Measurements from ENCODE around the gene SNAI1.
"Not testable (repeated sequence)": the region's sequence is repeated elsewhere in the genome, so short reads cannot be mapped to it uniquely, and the experiment has no call there.

The SNAI1 gene

GRCh38 chr20:49987015-49987867 lies 4.5 kb downstream of the SNAI1 start:
- no peak for DNase-seq

- DNase-seq, result no peak
Observed at GRCh38 chr20:49987868-49988690, 5.3 kb downstream of the SNAI1 start.

GRCh38 chr20:49989234-49990065 lies 6.7 kb downstream of the SNAI1 start:
- no peak for DNase-seq

DNA sequence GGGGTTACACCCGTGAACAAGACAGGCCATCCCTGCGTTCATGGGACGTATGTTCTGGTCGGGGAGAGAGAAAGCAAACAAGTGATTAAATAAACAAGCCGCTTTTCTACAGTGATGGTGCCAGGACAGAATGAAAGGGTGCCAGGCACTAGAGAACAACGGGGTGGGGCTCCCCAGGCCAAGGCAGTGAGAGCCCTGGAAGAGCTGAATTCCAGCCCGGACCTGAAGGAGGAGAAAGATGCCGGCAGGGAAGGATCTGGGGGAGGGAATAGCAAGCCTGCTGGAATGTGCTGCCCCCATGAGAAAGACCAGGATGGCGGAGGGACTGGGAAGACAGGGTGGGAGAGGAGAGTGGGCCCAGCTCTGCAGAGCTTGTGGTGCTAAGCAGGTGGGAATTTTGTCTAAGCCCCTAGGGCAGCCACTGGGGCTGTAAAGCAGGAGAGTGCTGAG lies 7.5 kb downstream of the SNAI1 start:
- DNase-seq, result no peak

DNA sequence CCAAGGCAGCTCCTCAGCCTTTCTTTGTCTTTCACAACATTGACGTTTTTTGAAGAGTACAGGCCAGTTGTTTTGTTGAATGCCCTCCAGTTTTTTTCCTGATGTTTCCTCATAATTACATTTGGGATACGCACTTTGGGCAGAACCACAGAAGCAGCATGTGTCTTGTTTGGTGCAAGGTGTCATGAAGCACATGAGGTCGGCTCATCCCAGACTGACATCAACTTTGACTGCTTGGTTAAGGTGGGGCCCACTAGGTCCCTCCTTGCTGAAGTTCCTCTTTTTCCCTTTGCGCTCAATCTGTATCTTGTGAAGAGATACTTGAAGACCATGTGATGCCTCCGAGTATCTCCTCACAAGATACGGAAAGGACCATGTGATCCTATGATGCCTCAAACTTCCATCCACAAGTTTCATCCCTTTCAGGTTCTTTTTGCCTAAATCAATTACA lies 10.5 kb downstream of the SNAI1 start:
- DNase-seq, result no peak

- no peak for DNase-seq
Observed at GRCh38 chr20:49995586-49995985, 12.8 kb downstream of the SNAI1 start.

DNA sequence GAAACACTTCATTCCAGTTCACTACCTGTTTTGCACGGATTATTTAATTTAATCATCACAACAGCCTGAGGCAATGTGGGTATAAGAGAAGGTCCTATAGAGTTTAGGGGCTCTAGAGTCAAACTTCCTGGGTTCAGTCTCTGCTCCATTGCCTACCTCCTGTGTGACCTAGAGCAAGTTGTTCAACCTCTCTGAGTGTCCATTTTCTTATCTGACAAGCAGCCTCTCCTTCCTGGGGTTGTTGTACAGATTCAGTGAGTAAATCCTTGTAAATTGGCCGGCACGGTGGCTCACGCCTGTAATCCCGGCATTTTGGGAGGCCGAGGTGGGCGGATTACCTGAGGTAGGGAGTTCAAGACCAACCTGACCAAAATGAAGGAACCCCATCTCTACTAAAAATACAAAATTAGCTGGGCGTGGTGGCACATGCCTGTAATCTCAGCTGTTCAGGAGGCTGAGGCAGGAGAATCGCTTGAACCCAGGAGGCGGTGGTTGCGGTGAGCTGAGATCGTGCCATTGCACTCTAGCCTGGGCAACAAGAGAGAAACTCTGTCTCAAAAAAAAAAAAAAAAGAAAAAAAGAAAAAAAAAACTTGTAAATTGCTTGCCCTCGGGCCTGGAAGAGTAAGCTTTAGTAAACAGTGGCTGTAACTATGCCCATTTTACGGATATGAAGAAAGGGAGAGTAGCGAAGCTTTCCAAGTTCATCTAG lies 15.9 kb downstream of the SNAI1 start:
- DNase-seq, result not testable (repeated sequence)

- DNase-seq, result peak; percentile 53
Observed at GRCh38 chr20:49999329-49999728, 16.5 kb downstream of the SNAI1 start.

- not testable (repeated sequence) for DNase-seq
Observed at GRCh38 chr20:50000548-50001222, 17.9 kb downstream of the SNAI1 start.

DNA sequence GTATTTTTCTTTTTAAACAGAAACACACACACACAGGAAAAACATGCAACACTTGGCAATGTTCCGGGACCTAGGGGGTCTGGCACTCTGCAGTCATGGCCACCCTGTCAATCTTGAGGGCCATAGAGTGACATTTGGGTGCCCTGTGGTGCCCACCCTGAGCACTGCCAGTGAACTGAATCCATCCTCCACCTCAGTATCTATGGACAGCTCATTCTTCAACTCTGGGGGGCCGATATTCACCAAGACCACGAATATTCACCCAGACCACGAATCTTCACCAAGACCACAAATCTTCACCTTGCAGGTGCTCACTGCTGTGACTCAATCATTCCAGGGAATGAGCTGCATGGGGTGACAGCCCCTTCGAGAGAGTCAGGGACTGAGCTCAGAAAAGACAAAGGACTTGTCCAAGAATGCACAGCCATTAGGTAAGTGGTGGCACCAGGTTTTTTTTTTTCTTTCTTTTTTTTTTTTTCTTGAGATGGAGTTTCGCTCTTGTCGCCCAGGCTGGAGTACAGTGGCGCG lies 19.1 kb downstream of the SNAI1 start:
- no peak for DNase-seq

DNA sequence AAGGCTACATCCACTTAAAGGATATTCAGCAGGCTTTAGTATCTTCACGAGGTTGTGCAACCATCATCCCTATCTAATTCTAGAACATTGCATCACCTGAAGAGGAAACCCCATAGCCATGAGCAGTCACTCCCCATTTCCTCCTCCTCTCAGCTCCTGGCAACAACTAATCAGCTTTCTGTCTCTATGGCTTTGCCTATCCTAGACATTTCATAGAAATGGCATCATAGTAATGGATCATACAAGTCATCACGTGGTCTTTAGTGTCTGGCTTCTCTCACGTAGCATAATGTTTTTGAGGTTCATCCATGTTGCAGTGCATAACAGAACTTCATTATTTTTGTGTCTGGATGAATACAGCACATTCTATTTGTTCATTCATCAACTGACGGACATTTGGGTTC lies 20.5 kb downstream of the SNAI1 start:
- DNase-seq, result no peak

GRCh38 chr20:50004229-50004628 lies 21.4 kb downstream of the SNAI1 start:
- DNase-seq, result no peak

DNA sequence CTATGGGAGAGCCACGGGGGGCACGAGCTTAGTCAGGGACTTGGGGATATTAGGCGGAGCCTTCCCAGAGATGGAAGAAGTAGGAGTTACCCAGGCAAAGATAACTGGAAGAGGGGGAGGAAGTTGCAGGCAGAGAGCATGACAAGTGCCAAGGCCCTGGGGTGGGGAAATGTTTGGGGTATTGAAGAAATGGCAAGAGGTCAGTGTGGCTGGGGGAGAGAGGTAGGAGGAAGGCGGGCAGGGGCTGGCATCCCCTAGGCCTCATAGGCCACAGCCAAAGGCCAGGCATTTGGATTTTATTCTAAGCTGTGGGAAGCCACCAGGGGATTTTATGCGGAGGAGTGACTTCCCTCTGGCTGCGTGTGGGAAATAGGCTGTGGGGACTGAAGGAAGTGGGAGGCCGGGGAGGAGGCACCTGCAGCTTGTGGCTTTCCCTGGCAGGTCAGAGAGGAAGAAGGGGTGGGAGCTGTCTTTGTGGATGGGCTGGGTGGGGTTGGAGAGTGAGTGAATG lies 22.7 kb downstream of the SNAI1 start:
- no peak for DNase-seq

DNA sequence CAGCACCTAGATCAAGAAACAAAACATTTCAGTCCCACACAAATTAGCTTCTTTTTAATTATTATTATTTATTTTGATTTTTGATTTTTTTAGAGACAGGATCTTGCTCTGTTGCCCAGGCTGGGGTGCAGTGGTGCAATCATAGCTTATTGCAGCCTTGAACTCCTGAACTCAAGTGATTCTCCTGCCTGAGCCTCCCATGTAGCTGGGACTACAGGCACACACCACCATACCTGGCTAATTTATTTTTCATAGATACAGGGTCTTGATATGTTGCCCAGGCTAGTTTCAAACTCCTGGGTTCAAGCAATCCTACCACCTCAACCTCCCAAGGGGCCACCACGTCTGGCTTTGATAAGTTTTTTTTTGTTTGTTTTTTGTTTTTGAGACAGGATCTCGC lies 24.6 kb downstream of the SNAI1 start:
- DNase-seq, result no peak

- DNase-seq, result no peak
Observed at GRCh38 chr20:50008007-50008406, 25.2 kb downstream of the SNAI1 start.

GRCh38 chr20:50009521-50010454 lies 27.0 kb downstream of the SNAI1 start:
- no peak for DNase-seq

GRCh38 chr20:50011597-50011996 lies 28.8 kb downstream of the SNAI1 start:
- not testable (repeated sequence) for DNase-seq

DNA sequence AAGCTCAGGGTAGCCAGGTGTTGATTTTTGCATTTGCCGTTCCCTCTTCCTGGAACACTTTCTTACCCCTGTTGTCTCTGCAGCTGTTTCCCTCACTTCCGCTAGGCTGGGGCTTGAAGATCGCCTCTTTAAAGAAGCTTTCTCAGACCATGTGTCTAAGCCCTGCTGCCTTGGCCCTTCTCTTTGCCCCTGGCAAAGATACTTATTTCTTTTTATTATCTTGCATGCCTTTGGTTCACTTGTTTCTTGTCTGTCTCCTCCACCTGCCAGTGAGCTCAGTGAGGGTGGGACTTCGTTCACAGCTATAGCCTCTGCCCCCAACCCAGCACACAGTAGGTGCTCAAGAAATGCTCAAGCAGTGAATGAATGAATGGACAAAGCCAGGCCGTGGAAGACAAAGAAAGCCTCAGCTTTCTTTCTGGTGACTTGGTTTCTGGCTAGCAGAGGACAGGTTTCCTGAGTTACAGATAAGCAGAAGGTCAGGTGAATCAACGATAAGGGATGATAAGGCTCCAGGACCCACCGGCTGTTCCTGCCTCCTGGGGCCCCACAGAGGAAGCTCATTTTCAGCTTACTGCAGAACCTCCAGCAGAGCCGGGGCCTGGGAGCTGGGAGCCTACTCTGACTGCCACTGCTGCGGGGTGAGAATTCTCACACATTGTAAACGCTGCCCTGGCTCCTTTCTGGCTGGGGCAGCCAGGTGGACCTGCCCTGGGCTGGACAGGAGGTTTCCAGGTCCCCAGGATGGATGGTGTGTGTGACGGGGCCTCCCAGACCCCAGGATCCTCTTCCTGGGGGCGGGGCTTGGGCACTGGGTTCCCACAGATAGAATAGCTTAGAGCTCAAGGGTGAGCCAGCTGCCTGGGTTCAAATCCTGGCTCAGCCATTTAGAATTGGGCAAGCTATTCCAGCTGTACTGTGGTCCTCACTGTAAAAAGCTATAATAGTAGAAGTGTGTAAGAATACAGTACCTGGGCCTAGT lies 29.8 kb downstream of the SNAI1 start:
- DNase-seq, result no peak

DNA sequence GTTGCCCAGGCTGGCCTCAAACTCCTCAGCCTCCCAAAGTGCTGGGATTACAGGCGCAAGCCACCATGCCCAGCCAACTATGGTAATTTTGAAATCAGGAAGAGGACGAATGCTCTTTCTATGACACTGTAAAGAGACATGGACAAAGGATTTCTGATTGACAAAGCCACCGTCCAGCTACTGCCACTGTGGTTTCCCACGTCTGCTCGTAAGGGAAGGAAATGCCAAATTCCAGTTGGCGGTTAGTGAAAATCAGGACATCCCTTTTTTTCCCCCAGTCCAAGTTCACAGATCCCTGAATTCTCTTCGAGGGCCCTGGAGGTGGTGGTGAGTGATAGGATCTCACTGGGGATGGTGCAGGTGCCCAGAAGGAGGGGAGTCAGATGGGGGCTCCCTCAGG lies 31.2 kb downstream of the SNAI1 start:
- DNase-seq, result no peak
